Measurements from ENCODE around the gene RASGEF1B.

Gene RASGEF1B

DNA sequence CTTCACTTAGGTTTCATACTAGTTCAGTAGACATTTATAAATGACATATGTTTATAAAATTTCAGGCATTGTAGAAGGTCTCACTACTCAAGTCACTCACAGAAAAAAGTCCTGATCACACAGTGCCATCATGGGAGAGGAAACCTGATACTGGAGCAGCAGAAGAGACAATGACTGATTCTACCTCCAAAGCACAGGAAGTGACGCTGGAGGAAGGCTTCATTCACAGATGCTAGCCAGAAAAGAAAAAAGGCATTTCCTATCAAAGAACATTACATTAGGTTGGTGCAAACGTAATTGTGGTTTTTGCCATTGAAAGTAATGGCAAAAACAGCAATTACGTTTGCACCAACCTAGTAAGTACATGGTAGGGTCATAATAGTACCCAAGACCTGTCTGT, 79.5 kb downstream of the RASGEF1B start:
- DNase-seq: no peak

DNA sequence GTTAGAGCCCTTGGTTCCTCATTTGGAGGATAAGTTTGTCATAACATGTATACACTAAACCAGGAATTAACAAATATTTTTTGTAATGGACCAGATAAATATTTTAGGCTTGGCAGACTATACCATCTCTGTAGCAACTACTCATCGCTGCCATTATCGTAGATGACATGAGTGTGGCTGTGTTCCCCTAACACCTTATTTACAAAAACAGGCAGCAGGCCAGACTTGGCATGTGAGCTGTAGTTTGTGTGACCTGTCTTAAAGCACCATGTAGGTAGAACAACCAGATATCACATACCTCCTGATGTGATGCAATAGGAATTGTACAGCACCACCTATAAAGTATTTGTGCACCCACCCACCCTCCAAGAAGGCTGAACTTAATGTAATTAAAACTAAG, 82.0 kb downstream of the RASGEF1B start:
- no peak for DNase-seq

DNA sequence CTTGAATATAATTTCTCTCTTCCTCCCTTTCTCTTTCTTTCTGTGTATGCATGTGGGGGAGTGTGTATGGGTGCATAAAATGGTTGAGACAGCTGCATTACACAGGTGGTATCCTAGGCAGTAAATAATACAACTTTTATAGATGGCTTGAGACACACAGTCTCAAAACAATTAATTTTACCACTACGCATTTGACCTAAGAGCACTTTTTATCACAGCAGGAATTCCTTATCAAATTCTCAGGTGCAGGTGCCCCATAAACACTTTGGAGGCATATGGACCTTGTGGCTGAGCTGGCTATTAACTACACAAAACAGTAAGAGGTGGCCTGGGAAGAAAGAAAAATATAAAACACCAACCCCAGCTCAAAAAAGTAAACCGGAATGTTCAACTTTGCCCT, 91.3 kb downstream of the RASGEF1B start:
- DNase-seq: no peak

DNA sequence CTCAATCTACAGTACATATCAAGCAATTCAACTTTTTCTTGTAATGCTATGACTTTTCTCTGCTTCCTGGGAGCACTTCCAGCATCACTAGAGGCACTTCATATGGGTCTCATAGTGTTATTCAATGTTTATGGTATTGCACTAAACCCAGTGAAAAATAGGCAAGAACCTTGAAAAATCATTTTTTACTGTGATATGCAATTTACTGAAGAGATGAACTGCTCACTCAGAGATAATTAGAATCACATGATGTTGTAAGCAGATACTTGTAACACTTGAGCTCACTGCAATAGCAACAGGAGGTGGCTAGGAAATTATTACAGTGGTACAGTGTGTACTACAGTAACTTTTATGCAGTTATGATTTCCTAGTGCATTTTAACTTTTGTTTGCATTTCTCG, 93.3 kb downstream of the RASGEF1B start:
- DNase-seq: peak; percentile 22

DNA sequence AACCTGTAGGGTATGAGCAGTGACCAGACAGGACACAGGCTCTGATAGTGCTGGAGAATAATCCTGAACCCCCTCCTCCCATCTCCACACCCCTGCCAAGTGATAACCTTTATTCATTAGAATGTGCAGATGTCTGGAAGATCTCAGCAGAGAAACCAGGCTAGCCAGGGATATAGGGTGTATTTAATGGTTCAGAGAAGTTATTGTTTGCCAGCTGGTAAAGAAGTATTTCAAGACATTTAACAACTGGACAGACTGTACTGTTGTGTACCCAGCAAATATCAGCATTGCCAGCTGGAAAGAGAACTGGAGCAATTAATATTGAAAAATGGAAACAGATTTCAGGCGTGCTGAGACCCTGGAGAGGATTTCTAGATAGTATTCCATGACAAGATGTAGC, 94.5 kb downstream of the RASGEF1B start:
- no peak for DNase-seq

DNA sequence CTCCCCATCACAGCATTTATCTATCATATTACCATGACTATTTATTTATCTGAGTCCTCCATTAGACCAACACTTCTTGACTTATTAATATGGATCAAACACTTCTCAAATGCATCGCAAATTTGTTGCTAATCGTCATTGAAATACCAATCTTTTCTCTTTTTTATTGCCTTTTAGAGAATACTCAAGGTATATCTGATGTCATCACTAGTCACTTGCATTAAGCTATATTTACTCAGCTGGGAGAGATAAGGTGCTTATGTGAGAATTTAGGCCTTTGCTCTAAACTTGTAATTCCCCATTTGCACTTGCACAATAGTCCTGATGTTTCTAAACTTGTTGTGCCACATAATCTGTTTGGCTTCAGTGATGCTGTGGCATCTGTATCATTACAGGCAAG, 95.0 kb downstream of the RASGEF1B start:
- DNase-seq: no peak

Data from NCI-H510A treated with DMSO at 0.1 percent for 48 hours (cell line).